Central memory CD8-positive, alpha-beta T cell (primary cell): ENCODE data around the gene MS4A5.
"Not testable (repeated sequence)": the region's sequence is repeated elsewhere in the genome, so short reads cannot be mapped to it uniquely, and the experiment has no call there.

Experiments used
- ATAC-seq: fragments of 150-1000 bp; cut with Tn5 transposase; replicated peaks from 2 replicates; pipeline ENCODE4 v1.10.0; 2022; ENCODE audit warnings: mild to moderate bottlenecking, moderate FRiP score, moderate number of reproducible peaks; ENCODE audit not compliant: poor library complexity, severe bottlenecking; ENCODE audit errors: extremely low read depth
- DNase-seq, 2 donors: peaks; one replicate each; pipeline ENCODE4 v3.0.0; 2021; ENCODE audit warnings: low spot score in 2 of 2
- H3K27ac Mint-ChIP-seq: one replicate; pipeline ENCODE4 v1.8.0; 2022; ENCODE audit warnings: low read depth, mild to moderate bottlenecking, moderate library complexity, mixed read lengths
- H3K27me3 Mint-ChIP-seq: one replicate; pipeline ENCODE4 v1.8.0; 2022; ENCODE audit warnings: mixed read lengths
- H3K36me3 Mint-ChIP-seq: one replicate; pipeline ENCODE4 v1.8.0; 2022; ENCODE audit warnings: mild to moderate bottlenecking, moderate library complexity, mixed read lengths; ENCODE audit not compliant: insufficient read depth
- H3K4me1 Mint-ChIP-seq: one replicate; pipeline ENCODE4 v1.8.0; 2022; ENCODE audit warnings: mixed read lengths
- H3K4me3 Mint-ChIP-seq: one replicate; pipeline ENCODE4 v1.8.0; 2022; ENCODE audit warnings: mild to moderate bottlenecking, moderate library complexity, mixed read lengths
- H3K9me3 Mint-ChIP-seq: one replicate; pipeline ENCODE4 v1.8.0; 2022; ENCODE audit warnings: mixed read lengths

The MS4A5 gene

GRCh38 chr11:60447070-60447469, 17.7 kb downstream of the MS4A5 start:
- no peaks in the 10 kb centered on the region for H3K27me3 Mint-ChIP-seq
- H3K4me1 Mint-ChIP-seq = peaks cover 16% of the 10 kb centered on the region
- no peaks in the 10 kb centered on the region for H3K36me3 Mint-ChIP-seq
- H3K27ac Mint-ChIP-seq = peak overlapping the region; percentile 92
- H3K4me3 Mint-ChIP-seq = peak overlapping the region; percentile 81
- H3K9me3 Mint-ChIP-seq = no peaks in the 10 kb centered on the region
- DNase-seq (no peak), ATAC-seq (no peak)

- Mint-ChIP-seq H3K4me3 (no peak overlapping the region), H3K27me3 (no peaks in the 10 kb centered on the region), H3K27ac (no peak overlapping the region), H3K4me1 (peaks cover 16% of the 10 kb centered on the region), H3K36me3 (no peaks in the 10 kb centered on the region), H3K9me3 (no peaks in the 10 kb centered on the region)
- no peak for ATAC-seq
- no peak for DNase-seq
Observed at GRCh38 chr11:60447846-60448245, 18.5 kb downstream of the MS4A5 start.

- not testable (repeated sequence) for H3K27ac Mint-ChIP-seq, H3K4me3 Mint-ChIP-seq
- peaks cover 31% of the 10 kb centered on the region for H3K4me1 Mint-ChIP-seq
Observed at GRCh38 chr11:60451185-60451584, 21.8 kb downstream of the MS4A5 start.

GRCh38 chr11:60454212-60454611, 24.8 kb downstream of the MS4A5 start:
- H3K27ac Mint-ChIP-seq = peak overlapping the region; percentile 68
- H3K9me3 Mint-ChIP-seq = no peaks in the 10 kb centered on the region
- H3K4me3 Mint-ChIP-seq = no peak overlapping the region
- no peak for DNase-seq
- H3K4me1 Mint-ChIP-seq = peaks cover 39% of the 10 kb centered on the region
- H3K27me3 Mint-ChIP-seq = no peaks in the 10 kb centered on the region
- peaks cover 2% of the 10 kb centered on the region for H3K36me3 Mint-ChIP-seq
- ATAC-seq = no peak

More at GRCh38 chr11:60451185-60451584, 21.8 kb downstream of the MS4A5 start:
- not testable (repeated sequence) for ATAC-seq, H3K36me3 Mint-ChIP-seq, H3K9me3 Mint-ChIP-seq, H3K27me3 Mint-ChIP-seq, DNase-seq

GRCh38 chr11:60455531-60456042, 26.2 kb downstream of the MS4A5 start, which contains the start of gene MS4A1:
MS4A1 (plus strand) TSS chr11:60455847; CDS start chr11:60462375, 6,528 bp downstream.
- peak within 1 kb of the TSS; percentile 53 for H3K4me3 Mint-ChIP-seq

GRCh38 chr11:60457576-60457975, 28.2 kb downstream of the MS4A5 start:
- Mint-ChIP-seq H3K27ac (peak overlapping the region; percentile 5), H3K4me1 (peaks cover 39% of the 10 kb centered on the region)

More at GRCh38 chr11:60455531-60456042, 26.2 kb downstream of the MS4A5 start, which contains the start of gene MS4A1:
- DNase-seq (peak in 1 of 2 donors; percentile 16), ATAC-seq (peak; percentile 98)
- Mint-ChIP-seq H3K36me3 (peaks cover 2% of the 10 kb centered on the region), H3K27me3 (no peaks in the 10 kb centered on the region), H3K27ac (peak within 1 kb of the TSS; percentile 68), H3K4me1 (peaks cover 39% of the 10 kb centered on the region), H3K9me3 (no peaks in the 10 kb centered on the region)

GRCh38 chr11:60459345-60459744, 30.0 kb downstream of the MS4A5 start:
- Mint-ChIP-seq H3K9me3 (no peaks in the 10 kb centered on the region), H3K27me3 (no peaks in the 10 kb centered on the region), H3K36me3 (peaks cover 9% of the 10 kb centered on the region), H3K27ac (no peak overlapping the region), H3K4me3 (no peak overlapping the region), H3K4me1 (peaks cover 37% of the 10 kb centered on the region)
- DNase-seq (no peak), ATAC-seq (no peak)

More at GRCh38 chr11:60457576-60457975, 28.2 kb downstream of the MS4A5 start:
- no peaks in the 10 kb centered on the region for H3K27me3 Mint-ChIP-seq
- H3K4me3 Mint-ChIP-seq = peak overlapping the region; percentile 53
- H3K9me3 Mint-ChIP-seq = no peaks in the 10 kb centered on the region
- peaks cover 4% of the 10 kb centered on the region for H3K36me3 Mint-ChIP-seq
- ATAC-seq = no peak
- no peak for DNase-seq

- Mint-ChIP-seq H3K9me3 (no peaks in the 10 kb centered on the region), H3K27ac (no peak overlapping the region), H3K4me1 (no peaks in the 10 kb centered on the region)
Observed at GRCh38 chr11:60468829-60469228, 39.5 kb downstream of the MS4A5 start.

DNA sequence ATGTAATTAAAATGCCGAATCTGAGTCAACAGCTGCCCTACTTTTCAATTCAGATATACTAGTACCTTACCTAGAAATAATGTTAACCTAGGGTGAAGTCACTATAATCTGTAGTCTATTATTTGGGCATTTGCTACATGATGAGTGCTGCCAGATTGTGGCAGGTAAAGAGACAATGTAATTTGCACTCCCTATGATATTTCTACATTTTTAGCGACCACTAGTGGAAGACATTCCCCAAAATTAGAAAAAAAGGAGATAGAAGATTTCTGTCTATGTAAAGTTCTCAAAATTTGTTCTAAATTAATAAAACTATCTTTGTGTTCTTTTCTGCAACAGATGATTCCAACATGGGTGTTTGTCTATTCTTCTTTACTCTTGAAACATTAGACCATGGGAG, 40.4 kb downstream of the MS4A5 start:
- no peaks in the 10 kb centered on the region for H3K9me3 Mint-ChIP-seq
- no peak overlapping the region for H3K4me3 Mint-ChIP-seq
- no peak overlapping the region for H3K27ac Mint-ChIP-seq
- H3K27me3 Mint-ChIP-seq = peaks cover 10% of the 10 kb centered on the region
- ATAC-seq (no peak), DNase-seq (no peak)
- no peaks in the 10 kb centered on the region for H3K4me1 Mint-ChIP-seq
- H3K36me3 Mint-ChIP-seq = peaks cover 24% of the 10 kb centered on the region

More at GRCh38 chr11:60468829-60469228, 39.5 kb downstream of the MS4A5 start:
- no peak overlapping the region for H3K4me3 Mint-ChIP-seq
- no peak for DNase-seq
- peaks cover 10% of the 10 kb centered on the region for H3K27me3 Mint-ChIP-seq
- peaks cover 25% of the 10 kb centered on the region for H3K36me3 Mint-ChIP-seq
- no peak for ATAC-seq

DNA sequence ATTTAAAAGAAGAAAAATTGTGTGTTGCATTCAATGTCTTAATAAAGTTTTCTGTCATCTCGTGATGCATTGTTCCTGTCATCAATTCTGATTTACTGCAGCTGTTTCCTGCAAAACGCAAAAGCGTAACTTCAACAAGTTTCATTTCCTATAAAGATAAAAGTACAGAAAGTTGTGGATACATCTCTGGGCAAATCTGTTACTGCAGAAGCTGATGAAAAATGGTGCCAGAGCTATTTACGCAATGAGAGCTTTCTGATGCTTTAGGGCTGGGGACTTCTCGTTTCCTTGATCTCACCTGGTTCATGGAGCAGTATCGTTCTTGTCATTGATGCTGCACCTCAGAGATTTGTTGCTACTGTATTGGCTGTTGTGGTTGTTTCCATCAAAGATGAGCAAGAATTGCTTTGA, 47.7 kb downstream of the MS4A5 start:
- H3K4me1 Mint-ChIP-seq = no peaks in the 10 kb centered on the region

DNA sequence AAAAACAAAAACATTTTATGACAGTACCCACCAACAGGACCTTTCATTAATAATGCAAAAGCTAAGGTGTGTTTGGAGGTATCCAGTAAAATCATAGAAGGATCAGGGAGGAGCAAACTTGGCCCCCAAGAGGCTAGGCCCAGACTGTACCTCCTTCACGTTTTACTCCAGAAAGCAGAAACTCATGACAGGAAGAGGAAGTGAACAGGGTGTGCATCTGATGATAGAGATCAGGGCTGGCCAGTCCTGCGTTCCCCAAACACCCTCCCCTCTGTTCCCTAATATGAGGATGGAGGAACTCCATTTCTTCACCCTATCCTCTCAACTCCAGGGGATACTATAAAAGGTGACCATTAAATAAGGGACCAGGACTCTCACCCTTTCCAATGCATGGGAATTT, 53.0 kb downstream of the MS4A5 start:
- Mint-ChIP-seq H3K27me3 (peaks cover 9% of the 10 kb centered on the region), H3K9me3 (no peaks in the 10 kb centered on the region), H3K27ac (no peak overlapping the region), H3K36me3 (no peaks in the 10 kb centered on the region), H3K4me3 (no peak overlapping the region), H3K4me1 (peaks cover 8% of the 10 kb centered on the region)
- ATAC-seq (no peak), DNase-seq (no peak)

More for the DNA sequence above, 47.7 kb downstream of the MS4A5 start:
- Mint-ChIP-seq H3K36me3 (no peaks in the 10 kb centered on the region), H3K27ac (no peak overlapping the region), H3K9me3 (no peaks in the 10 kb centered on the region), H3K27me3 (peaks cover 10% of the 10 kb centered on the region), H3K4me3 (no peak overlapping the region)
- DNase-seq (no peak), ATAC-seq (peak; percentile 28)

DNA sequence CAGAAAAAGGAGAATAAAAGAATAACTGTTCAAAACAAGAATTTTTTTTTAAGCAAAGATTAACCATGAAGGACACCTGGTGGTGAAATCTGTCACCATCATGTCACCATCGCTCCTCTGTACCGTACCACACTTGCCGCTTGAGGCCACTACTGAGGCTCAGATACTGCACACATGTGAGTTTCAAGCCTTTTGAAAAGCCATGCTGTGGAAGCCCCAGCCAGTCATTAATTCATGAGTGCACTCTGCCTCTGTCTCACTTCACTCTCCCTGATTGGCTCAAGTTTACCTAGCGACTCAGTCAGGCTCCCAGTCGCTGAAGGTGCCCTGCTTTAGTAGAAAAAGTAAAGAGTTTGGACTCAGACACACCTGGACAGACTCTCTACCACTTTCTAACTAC, 56.6 kb downstream of the MS4A5 start:
- Mint-ChIP-seq H3K9me3 (no peaks in the 10 kb centered on the region), H3K27me3 (peaks cover 9% of the 10 kb centered on the region), H3K27ac (no peak overlapping the region), H3K4me3 (no peak overlapping the region), H3K4me1 (peaks cover 8% of the 10 kb centered on the region), H3K36me3 (no peaks in the 10 kb centered on the region)
- DNase-seq (no peak), ATAC-seq (peak; percentile 82)

- no peaks in the 10 kb centered on the region for H3K9me3 Mint-ChIP-seq
- H3K36me3 Mint-ChIP-seq = no peaks in the 10 kb centered on the region
- H3K27me3 Mint-ChIP-seq = peaks cover 28% of the 10 kb centered on the region
- DNase-seq = no peak
- H3K4me3 Mint-ChIP-seq = no peak within 1 kb of the TSS
- no peak within 1 kb of the TSS for H3K27ac Mint-ChIP-seq
- no peak for ATAC-seq
- no peaks in the 10 kb centered on the region for H3K4me1 Mint-ChIP-seq
Observed at GRCh38 chr11:60492488-60493009, 63.2 kb downstream of the MS4A5 start, which contains the start of gene MS4A12. MS4A12 (plus strand) TSS chr11:60492778; CDS start chr11:60497319, 4,541 bp downstream.
